HEK293 (cell line): ENCODE measurements around the gene S100A3.

Source experiments
- AEBP2 ChIP-seq: fragments of 450-650 bp; formaldehyde crosslinking; IDR thresholded peaks from 2 replicates; pipeline ENCODE4 v1.5.1; 2016; ENCODE audit warnings: missing biosample characterization, missing genetic modification characterization, borderline replicate concordance
- EGR2 ChIP-seq: fragments of 450-650 bp; formaldehyde crosslinking; IDR thresholded peaks from 2 replicates; pipeline ENCODE4 v1.5.1; 2016; ENCODE audit warnings: low read depth, missing biosample characterization, missing genetic modification characterization
- HOXC10 ChIP-seq: sonication (generic); formaldehyde crosslinking; IDR thresholded peaks from 2 replicates; pipeline ENCODE4 v1.8.1; 2023; ENCODE audit warnings: mild to moderate bottlenecking, missing genetic modification reagents
- KLF7 ChIP-seq: fragments of 450-650 bp; formaldehyde crosslinking; IDR thresholded peaks from 2 replicates; pipeline ENCODE4 v1.5.1; 2016; ENCODE audit warnings: missing biosample characterization, missing genetic modification characterization, borderline replicate concordance
- PRDM10 ChIP-seq: fragments of 450-650 bp; formaldehyde crosslinking; IDR thresholded peaks from 2 replicates; pipeline ENCODE4 v1.5.1; 2016; ENCODE audit warnings: missing biosample characterization, missing genetic modification characterization
- PRDM4 ChIP-seq: fragments of 450-650 bp; formaldehyde crosslinking; IDR thresholded peaks from 2 replicates; pipeline ENCODE4 v1.5.1; 2017; ENCODE audit warnings: missing biosample characterization, missing genetic modification characterization
- SCRT1 ChIP-seq: fragments of 450-650 bp; formaldehyde crosslinking; IDR thresholded peaks from 2 replicates; pipeline ENCODE4 v1.5.1; 2016; ENCODE audit warnings: missing biosample characterization, missing genetic modification characterization, borderline replicate concordance
- TSHZ1 ChIP-seq: fragments of 450-650 bp; formaldehyde crosslinking; IDR thresholded peaks from 2 replicates; pipeline ENCODE4 v1.5.1; 2016; ENCODE audit warnings: missing biosample characterization, missing genetic modification characterization, borderline replicate concordance
- ZEB2 ChIP-seq: fragments of 450-650 bp; formaldehyde crosslinking; IDR thresholded peaks from 2 replicates; pipeline ENCODE4 v1.5.1; 2016; ENCODE audit warnings: missing biosample characterization, missing genetic modification characterization
- ZNF132 ChIP-seq: fragments of 450-650 bp; formaldehyde crosslinking; IDR thresholded peaks from 2 replicates; pipeline ENCODE4 v1.5.1; 2017; ENCODE audit warnings: missing biosample characterization, missing genetic modification characterization, borderline replicate concordance
- ZNF175 ChIP-seq: fragments of 450-650 bp; formaldehyde crosslinking; IDR thresholded peaks from 2 replicates; pipeline ENCODE4 v1.5.1; 2016; ENCODE audit warnings: missing biosample characterization, missing genetic modification characterization
- ZNF2 ChIP-seq: fragments of 450-650 bp; formaldehyde crosslinking; IDR thresholded peaks from 2 replicates; pipeline ENCODE4 v1.5.1; 2016; ENCODE audit warnings: missing biosample characterization, missing genetic modification characterization
- ZNF280D ChIP-seq: fragments of 450-650 bp; formaldehyde crosslinking; IDR thresholded peaks from 2 replicates; pipeline ENCODE4 v1.5.1; 2016; ENCODE audit warnings: missing biosample characterization, missing genetic modification characterization
- ZNF324 ChIP-seq: fragments of 450-650 bp; formaldehyde crosslinking; IDR thresholded peaks from 2 replicates; pipeline ENCODE4 v1.5.1; 2016; ENCODE audit warnings: missing biosample characterization, missing genetic modification characterization
- ZNF341 ChIP-seq: fragments of 450-650 bp; formaldehyde crosslinking; IDR thresholded peaks from 2 replicates; pipeline ENCODE4; 2016; ENCODE audit warnings: low read depth, missing biosample characterization, missing genetic modification characterization
- ZNF571 ChIP-seq: fragments of 450-650 bp; formaldehyde crosslinking; IDR thresholded peaks from 2 replicates; pipeline ENCODE4 v1.5.0; 2017; ENCODE audit warnings: missing biosample characterization, missing genetic modification characterization
- ZNF596 ChIP-seq: fragments of 450-650 bp; IDR thresholded peaks from 2 replicates; pipeline ENCODE4 v1.5.0; 2018; ENCODE audit warnings: missing biosample characterization, mild to moderate bottlenecking, missing genetic modification characterization, moderate library complexity
- ZNF610 ChIP-seq: fragments of 450-650 bp; formaldehyde crosslinking; IDR thresholded peaks from 2 replicates; pipeline ENCODE4 v1.5.1; 2016; ENCODE audit warnings: missing biosample characterization, missing genetic modification characterization, borderline replicate concordance
- ZNF645 ChIP-seq: fragments of 450-650 bp; formaldehyde crosslinking; IDR thresholded peaks from 2 replicates; pipeline ENCODE4; 2016; ENCODE audit warnings: missing biosample characterization, missing genetic modification characterization
- ZNF654 ChIP-seq: fragments of 450-650 bp; formaldehyde crosslinking; IDR thresholded peaks from 2 replicates; pipeline ENCODE4 v1.5.1; 2016; ENCODE audit warnings: low read depth, missing biosample characterization, missing genetic modification characterization
- ZNF660 ChIP-seq: fragments of 450-650 bp; IDR thresholded peaks from 2 replicates; pipeline ENCODE4 v1.5.1; 2018; ENCODE audit warnings: missing biosample characterization, mild to moderate bottlenecking, missing genetic modification characterization
- ZNF664 ChIP-seq: fragments of 450-650 bp; formaldehyde crosslinking; IDR thresholded peaks from 2 replicates; pipeline ENCODE4 v1.5.1; 2016; ENCODE audit warnings: missing biosample characterization, missing genetic modification characterization
- ZSCAN4 ChIP-seq: fragments of 450-650 bp; formaldehyde crosslinking; IDR thresholded peaks from 2 replicates; pipeline ENCODE4 v1.5.1; 2017; ENCODE audit warnings: missing biosample characterization, missing genetic modification characterization
- ZXDB ChIP-seq: fragments of 450-650 bp; formaldehyde crosslinking; IDR thresholded peaks from 2 replicates; pipeline ENCODE4 v1.5.1; 2016; ENCODE audit warnings: missing biosample characterization, missing genetic modification characterization

The S100A3 gene

GRCh38 chr1:153510984-153511410, 38.1 kb downstream of the S100A3 start (continued):
- TF ChIP-seq TSHZ1 (tag by site-specific recombination) (no peak), ZEB2 (tag by site-specific recombination) (peak; percentile 59), ZNF2 (tag by site-specific recombination) (peak; percentile 63), KLF7 (tag by site-specific recombination) (no peak), ZNF324 (tag by site-specific recombination) (no peak), ZNF660 (tag by site-specific recombination) (peak; percentile 87), ZNF664 (tag by site-specific recombination) (no peak), ZSCAN4 (tag by site-specific recombination) (no peak), ZNF610 (no peak), HOXC10 (CRISPR knock-in tag) (no peak), ZNF280D (tag by site-specific recombination) (no peak), AEBP2 (tag by site-specific recombination) (no peak), ZNF132 (no peak), ZNF175 (tag by site-specific recombination) (no peak), PRDM4 (no peak), ZNF596 (tag by site-specific recombination) (no peak), ZNF571 (no peak), ZNF645 (tag by site-specific recombination) (no peak), EGR2 (tag by site-specific recombination) (no peak), SCRT1 (tag by site-specific recombination) (no peak), ZNF654 (tag by site-specific recombination) (peak; percentile 95), PRDM10 (peak; percentile 58), ZXDB (no peak), ZNF341 (tag by site-specific recombination) (no peak)
